Stimulated activated CD4-positive, alpha-beta T cell treated with anti-CD3 and anti-CD28 coated beads, TNF-alpha, amount 100 ng/mL, for 48 hours (primary cell): ENCODE results near the gene SPINK7.

Experiments used
- DNase-seq, 3 donors: peaks; one replicate each; pipeline ENCODE4 v3.0.0-alpha.2; 2020; ENCODE audit warnings: low read depth in 3 of 3

Gene SPINK7

DNA sequence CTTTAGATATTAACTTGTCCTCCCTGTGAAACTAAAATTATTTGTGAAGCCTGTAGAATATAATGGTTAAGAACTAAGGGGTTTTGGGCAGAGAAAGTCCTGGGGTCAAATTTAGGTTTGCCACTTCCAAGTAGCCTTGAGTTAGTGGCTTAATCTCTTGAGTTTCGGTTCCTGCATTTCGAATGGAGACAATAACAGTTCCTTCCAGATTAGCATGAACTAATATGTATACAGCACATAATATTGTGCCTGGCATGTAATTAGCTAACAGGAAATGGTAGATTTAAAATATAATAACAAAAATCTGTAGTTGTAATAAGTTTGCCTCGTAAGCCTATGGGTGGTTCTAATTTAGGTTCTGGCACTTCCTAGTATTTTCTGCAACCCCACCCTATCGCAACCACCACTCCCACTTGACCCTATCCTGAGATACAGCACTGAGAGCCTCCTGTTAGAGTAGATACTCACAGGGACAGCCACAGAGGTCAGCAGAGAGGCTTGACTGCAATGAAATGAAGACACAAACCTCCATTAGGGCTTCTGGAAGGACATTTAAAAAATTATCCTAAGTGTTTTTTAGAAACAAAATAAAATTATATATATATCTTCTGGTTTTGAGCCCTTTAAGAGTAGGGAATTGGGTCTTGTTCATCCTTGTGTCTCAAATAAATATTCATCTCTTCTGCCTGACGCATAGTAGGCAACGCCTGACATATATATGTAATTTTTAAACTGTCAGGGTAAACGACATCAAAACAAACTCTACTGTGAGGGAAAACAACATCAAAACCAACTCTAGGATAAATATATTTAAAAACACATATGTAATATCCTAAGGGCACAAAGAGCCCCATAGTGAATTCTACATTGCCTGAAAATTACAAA lies 31.6 kb downstream of the SPINK7 start:
- no peak for DNase-seq

DNA sequence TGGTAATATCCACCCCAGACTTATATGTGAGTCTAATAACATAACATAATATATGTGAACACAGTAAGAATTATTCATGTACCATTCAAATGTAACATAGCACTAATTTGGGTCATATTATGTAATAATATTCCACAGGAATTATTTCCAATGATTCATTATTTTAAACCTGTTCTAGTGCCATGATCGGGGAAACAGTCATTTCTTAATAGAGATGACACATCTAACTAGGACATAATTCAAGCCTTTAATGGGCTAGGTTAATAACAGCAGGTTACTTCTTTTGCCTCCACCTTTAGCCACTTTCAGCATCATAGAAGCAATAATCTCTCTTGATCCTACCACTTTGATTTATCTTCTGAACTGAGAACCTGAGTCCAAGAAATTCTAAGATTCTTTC lies 35.5 kb downstream of the SPINK7 start:
- DNase-seq, result no peak

DNA sequence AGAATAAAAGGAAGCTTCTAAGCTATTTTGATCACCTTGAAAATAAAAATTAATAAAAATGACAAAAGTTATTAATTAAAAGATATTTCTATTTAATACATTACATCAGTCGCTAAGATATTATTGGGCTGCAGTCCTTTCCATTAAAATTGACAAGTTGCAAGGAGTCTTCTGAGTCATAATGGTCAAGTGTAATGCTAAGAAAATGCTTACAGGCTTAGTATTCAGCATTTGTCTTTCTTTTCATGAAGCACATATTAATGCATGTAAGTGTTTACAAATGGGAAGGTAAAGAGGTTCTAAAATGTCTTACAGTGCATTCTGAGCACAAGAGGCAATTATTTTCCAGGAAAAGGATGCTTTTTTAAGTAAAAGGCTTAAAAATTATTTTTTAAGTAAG lies 40.5 kb downstream of the SPINK7 start:
- no peak for DNase-seq

DNA sequence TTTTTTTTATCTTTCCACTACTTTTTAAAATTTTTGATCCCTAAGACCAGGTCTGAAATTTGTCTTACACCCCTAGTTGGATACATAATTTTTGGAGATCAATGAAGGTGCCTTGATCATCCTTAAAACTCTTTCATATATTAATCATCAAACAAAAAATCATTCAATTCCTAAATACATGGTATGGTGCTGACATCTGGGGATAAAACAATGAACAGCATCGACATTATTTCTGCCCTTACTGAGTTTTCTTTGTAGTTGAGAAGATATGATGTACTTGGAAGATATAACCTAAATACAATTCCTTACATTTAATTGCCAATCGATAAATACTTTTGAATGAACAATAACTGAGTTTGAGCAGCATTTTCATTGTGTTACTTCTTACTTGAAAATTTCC lies 41.4 kb downstream of the SPINK7 start:
- no peak for DNase-seq

DNA sequence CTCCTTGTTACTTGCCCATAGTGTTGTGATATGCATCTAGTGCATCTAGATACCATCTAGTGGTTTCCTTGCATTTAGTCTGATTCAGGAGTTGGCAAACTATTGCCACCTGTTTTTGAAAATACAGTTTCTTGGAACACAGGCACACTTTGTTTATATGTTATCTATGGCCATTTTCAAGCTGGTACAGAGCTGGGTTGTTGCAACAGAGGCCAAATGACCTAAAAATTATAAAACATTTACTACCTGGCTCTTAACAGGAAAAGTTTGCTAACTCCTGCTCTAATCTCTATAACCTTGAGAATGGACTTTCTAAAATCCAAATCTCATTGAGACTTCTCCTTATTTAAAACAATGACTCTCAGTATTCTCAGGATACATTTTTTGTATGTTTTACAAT lies 52.1 kb downstream of the SPINK7 start:
- DNase-seq, result no peak
